Spleen (tissue), 11 donors: Measurements from ENCODE around the gene MYO1B. TPM values are rescaled to one million over a fixed set of nuclear protein-coding genes. Genes with fewer than 3 reads are reported as not detected.

Experiments
- DNase-seq: peaks from one replicate; pipeline ENCODE4 v3.0.0-alpha.2; 2020
- H3K27ac ChIP-seq, 8 donors: fragments of 200-600 bp; sonication (generic) in 7 of 8; 1 replicate in 4 of 8; 2 replicates in 4 of 8; pipeline versions ENCODE4 v1.5.0 to v1.8.0; 2016 to 2021; ENCODE audit warnings: inconsistent platforms in 4 of 8, mild to moderate bottlenecking in 4 of 8, moderate library complexity in 1 of 8
- H3K27me3 ChIP-seq, 7 donors: fragments of 200-600 bp; sonication (generic) in 6 of 7; replicated peaks in 1 of 7; 1 replicate in 4 of 7; 2 replicates in 3 of 7; pipeline versions ENCODE4 v1.5.0 to v1.8.0; 2016 to 2021; ENCODE audit warnings: inconsistent platforms in 3 of 7, mild to moderate bottlenecking in 1 of 7
- H3K36me3 ChIP-seq, 6 donors: fragments of 200-600 bp; sonication (generic) in 5 of 6; 1 replicate in 4 of 6; 2 replicates in 2 of 6; pipeline versions ENCODE4 v1.5.0 to v1.8.0; 2016 to 2021; ENCODE audit warnings: inconsistent platforms in 2 of 6
- H3K4me1 ChIP-seq, 6 donors: fragments of 200-600 bp; sonication (generic) in 5 of 6; 1 replicate in 3 of 6; 2 replicates in 3 of 6; pipeline versions ENCODE4 v1.5.0 to v1.8.0; 2016 to 2021; ENCODE audit warnings: inconsistent platforms in 3 of 6
- H3K4me3 ChIP-seq, 8 donors: fragments of 200-600 bp; sonication (generic) in 7 of 8; 1 replicate in 4 of 8; 2 replicates in 4 of 8; pipeline versions ENCODE4 v1.5.0 to v1.8.0; 2016 to 2021; ENCODE audit warnings: inconsistent platforms in 4 of 8, mild to moderate bottlenecking in 4 of 8, moderate library complexity in 2 of 8
- H3K9me3 ChIP-seq, 8 donors: fragments of 200-600 bp; sonication (generic) in 7 of 8; 1 replicate in 4 of 8; 2 replicates in 4 of 8; pipeline versions ENCODE4 v1.5.0 to v1.8.0; 2016 to 2021; ENCODE audit warnings: inconsistent platforms in 4 of 8
- CTCF ChIP-seq, 11 experiments: fragments of 200-600 bp in 7 of 11; fragments of 450-650 bp in 4 of 11; sonication (generic) in 4 of 11; IDR thresholded peaks in 8 of 11; conservative IDR thresholded peaks in 3 of 11; 1 replicate in 7 of 11; 2 replicates in 4 of 11; pipeline versions ENCODE4 v1.4.0 to v1.8.0; 2016 to 2021; ENCODE audit warnings: antibody characterized with exemption in 11 of 11, inconsistent platforms in 4 of 11, mild to moderate bottlenecking in 1 of 11
- POLR2A ChIP-seq, 3 donors: fragments of 450-650 bp; IDR thresholded peaks; one replicate each; pipeline ENCODE4 v1.5.1; 2017; ENCODE audit warnings: antibody characterized with exemption in 3 of 3, mild to moderate bottlenecking in 1 of 3
- POLR2AphosphoS5 ChIP-seq, 3 donors: sonication (generic); formaldehyde crosslinking; IDR thresholded peaks; one replicate each; pipeline ENCODE4 v1.5.1; 2017; ENCODE audit warnings: antibody characterized with exemption in 3 of 3
- WGBS, 5 donors: extraction: QIAGEN DNeasy Blood & Tissue Kit in 3 of 5; methylation state at CpG; one replicate each; pipeline versions ENCODE4 v1.1.5 to v1.1.7; 2013 to 2018; 5-methylcytosine and 5-hydroxymethylcytosine counted together
- intact Hi-C: fragments of 100-400 bp; cut with DNase I; formaldehyde crosslinking; loops from one replicate; pipeline ENCODE4 v1.15.0; 2023; ENCODE audit warnings: low total_unique reads
- polyA plus RNA-seq, 3 donors: library from polyadenylated mRNA; stranded (reverse); fragments of 200-250 nt; gene quantifications; one replicate each; pipeline ENCODE4 v1.2.1, GENCODE V29; 2013
- total RNA-seq, 7 donors: library from RNA; depleted of rRNA in 3 of 7; stranded (reverse); fragments of >200 nt in 3 of 7; fragmentation: NEBNext Ultra II Directional in 4 of 7; extraction: Animal tissue kit (Norgen Biotek cat#: 25700) in 4 of 7; gene quantifications; one replicate each; pipeline versions ENCODE4 v1.1.0 to v1.2.1, GENCODE V29; 2016 to 2021
- donor health status: healthy with polysubstance abuse.
- donor health status: DM: no; HTN: no; CAD: no; lungs with moderate emphysema.
- donor health status: DM: no; HTN: no; CAD: no.
- donor health status: Bipolar disorder and iron deficiency.
- donor health status: healthy.
- donor health status: DM: no; HTN: no; CAD: no.
- donor health status: DM: yes; HTN: yes; CAD: no.

The MYO1B gene
- total and polyA plus RNA-seq, 10 donors, result 5.3 to 25.8 (median 19.0) TPM

- WGBS, 5 donors, result 36 to 42% (median 37%) methylated on average over 5 of the region's 5 CpGs
- H3K9me3 ChIP-seq, result no peaks in the 10 kb centered on the region
- H3K27me3 ChIP-seq, result no peaks in the 10 kb centered on the region
- H3K4me3 ChIP-seq, result no peak overlapping the region
- DNase-seq, result no peak
- peak; percentile 26 to 74 (median 64) for TF ChIP-seq CTCF (IDR thresholded peaks at IDR 0.05 in 8 of 11, conservative IDR thresholded peaks at IDR 0.05 in 3 of 11)
- no peak for TF ChIP-seq POLR2A (IDR thresholded peaks at IDR 0.05)
- no peaks in the 10 kb centered on the region for H3K36me3 ChIP-seq
- intact Hi-C loops, result no loop called here
- peaks cover 0 to 13% (median 3%) of the 10 kb centered on the region in 6 donors for H3K4me1 ChIP-seq
- peak overlapping the region in 1 of 8 donors; percentile 54 for H3K27ac ChIP-seq
These were observed 26.8 kb upstream of the MYO1B start for GRCh38 chr2:191218292-191218898.

GRCh38 chr2:191220671-191221070 lies 24.5 kb upstream of the MYO1B start:
- 75 to 96% (median 80%) methylated on average over 2 of the region's 2 CpGs for WGBS, 5 donors
- Histone ChIP-seq H3K4me1 (peaks cover 0 to 13% (median 3%) of the 10 kb centered on the region in 6 donors), H3K9me3 (no peaks in the 10 kb centered on the region), H3K27me3 (no peaks in the 10 kb centered on the region), H3K4me3 (no peak overlapping the region), H3K27ac (no peak overlapping the region), H3K36me3 (no peaks in the 10 kb centered on the region)
- no peak for DNase-seq
- intact Hi-C loops, result loop anchor here (10.0 kb wide), 1 partner anchor 274 kb away; no protein-coding TSS in a partner anchor
- TF ChIP-seq POLR2A (IDR thresholded peaks at IDR 0.05) (no peak), POLR2AphosphoS5 (IDR thresholded peaks at IDR 0.05) (no peak), CTCF (IDR thresholded peaks at IDR 0.05 in 8 of 11, conservative IDR thresholded peaks at IDR 0.05 in 3 of 11) (no peak)

GRCh38 chr2:191221666-191222065 lies 23.5 kb upstream of the MYO1B start:
- 85 to 97% (median 95%) methylated on average over 5 of the region's 5 CpGs for WGBS, 5 donors
- intact Hi-C loops, result loop anchor here (10.0 kb wide), 1 partner anchor 273 kb away; no protein-coding TSS in a partner anchor
- no peak overlapping the region for H3K27ac ChIP-seq

More at GRCh38 chr2:191221666-191222065, 23.5 kb upstream of the MYO1B start:
- DNase-seq, result no peak
- Histone ChIP-seq H3K4me3 (no peak overlapping the region), H3K36me3 (no peaks in the 10 kb centered on the region), H3K4me1 (peaks cover 0 to 13% (median 3%) of the 10 kb centered on the region in 6 donors), H3K27me3 (no peaks in the 10 kb centered on the region), H3K9me3 (no peaks in the 10 kb centered on the region)
- TF ChIP-seq POLR2AphosphoS5 (IDR thresholded peaks at IDR 0.05), result no peak
- no peak for TF ChIP-seq CTCF (IDR thresholded peaks at IDR 0.05 in 8 of 11, conservative IDR thresholded peaks at IDR 0.05 in 3 of 11)
